ENCODE data around the gene AXIN1. TPM values are rescaled to one million over a fixed set of nuclear protein-coding genes. Genes with fewer than 3 reads are reported as not detected.

The AXIN1 gene
- total RNA-seq, 1 experiment from 2014 or later, result 32.7 TPM

GRCh38 chr16:368388-369158, 16.1 kb upstream of the AXIN1 start:
- BruUV-seq (replicated peaks), result no TSS peak
- H3K27me3 ChIP-seq (replicated peaks; ENCODE audit: insufficient read depth, low read depth, low read length, poor library complexity), result no peaks in the 10 kb centered on the region
- no peak overlapping the region for H3K27ac ChIP-seq (ENCODE audit: low read depth, low read length, poor library complexity, severe bottlenecking)
- TF ChIP-seq CTCF (conservative IDR thresholded peaks at IDR 0.05; ENCODE audit: low read depth, low read length) (no peak), EZH2 (IDR thresholded peaks at IDR 0.05; ENCODE audit: borderline replicate concordance, low read depth, low read length, poor library complexity, severe bottlenecking) (no peak)
- POLR2A ChIA-PET (ENCODE audit: low non-redundant PET), result no interaction called here
- no peaks in the 10 kb centered on the region for H3K4me1 ChIP-seq (ENCODE audit: insufficient read depth, low read length, poor library complexity, severe bottlenecking)
- CTCF ChIA-PET, result interaction anchor here (1.4 kb wide), 1 partner anchor 303 kb away, joined by 3 read pairs; no protein-coding TSS in a partner anchor
- H3K9me3 ChIP-seq (ENCODE audit: low read depth, low read length, poor library complexity, severe bottlenecking), result no peaks in the 10 kb centered on the region
- intact Hi-C loops (cut with micrococcal nuclease; ENCODE audit: unreplicated experiment), result no loop called here
- peaks cover 20% of the 10 kb centered on the region for H3K36me3 ChIP-seq (ENCODE audit: insufficient read depth, low read length, poor library complexity, severe bottlenecking)
- DNase-seq (ENCODE audit: low spot score), result no peak
- no peak overlapping the region for H3K4me3 ChIP-seq (ENCODE audit: low read depth, low read length, poor library complexity, severe bottlenecking)

- H3K9me3 ChIP-seq (ENCODE audit: low read depth, low read length, poor library complexity, severe bottlenecking), result no peaks in the 10 kb centered on the region
- DNase-seq (ENCODE audit: low spot score), result no peak
- H3K4me1 ChIP-seq (ENCODE audit: insufficient read depth, low read length, poor library complexity, severe bottlenecking), result no peaks in the 10 kb centered on the region
- TF ChIP-seq CTCF (conservative IDR thresholded peaks at IDR 0.05; ENCODE audit: low read depth, low read length) (no peak), EZH2 (IDR thresholded peaks at IDR 0.05; ENCODE audit: borderline replicate concordance, low read depth, low read length, poor library complexity, severe bottlenecking) (no peak)
- BruUV-seq (replicated peaks), result TSS peak; percentile 51
- H3K4me3 ChIP-seq (ENCODE audit: low read depth, low read length, poor library complexity, severe bottlenecking), result no peak overlapping the region
- H3K36me3 ChIP-seq (ENCODE audit: insufficient read depth, low read length, poor library complexity, severe bottlenecking), result peaks cover 20% of the 10 kb centered on the region
- no peak overlapping the region for H3K27ac ChIP-seq (ENCODE audit: low read depth, low read length, poor library complexity, severe bottlenecking)
- ChIA-PET CTCF (no interaction called here), POLR2A (ENCODE audit: low non-redundant PET) (no interaction called here)
- intact Hi-C loops (cut with micrococcal nuclease; ENCODE audit: unreplicated experiment), result no loop called here
- H3K27me3 ChIP-seq (replicated peaks; ENCODE audit: insufficient read depth, low read depth, low read length, poor library complexity), result no peaks in the 10 kb centered on the region
Observed at GRCh38 chr16:367333-367903, 14.9 kb upstream of the AXIN1 start.

GRCh38 chr16:366476-366875, 14.0 kb upstream of the AXIN1 start:
- Histone ChIP-seq H3K4me1 (ENCODE audit: insufficient read depth, low read length, poor library complexity, severe bottlenecking) (no peaks in the 10 kb centered on the region), H3K36me3 (ENCODE audit: insufficient read depth, low read length, poor library complexity, severe bottlenecking) (peaks cover 20% of the 10 kb centered on the region), H3K27ac (ENCODE audit: low read depth, low read length, poor library complexity, severe bottlenecking) (no peak overlapping the region), H3K9me3 (ENCODE audit: low read depth, low read length, poor library complexity, severe bottlenecking) (no peaks in the 10 kb centered on the region), H3K27me3 (replicated peaks; ENCODE audit: insufficient read depth, low read depth, low read length, poor library complexity) (no peaks in the 10 kb centered on the region), H3K4me3 (ENCODE audit: low read depth, low read length, poor library complexity, severe bottlenecking) (no peak overlapping the region)
- TF ChIP-seq CTCF (conservative IDR thresholded peaks at IDR 0.05; ENCODE audit: low read depth, low read length) (no peak), EZH2 (IDR thresholded peaks at IDR 0.05; ENCODE audit: borderline replicate concordance, low read depth, low read length, poor library complexity, severe bottlenecking) (no peak)
- intact Hi-C loops (cut with micrococcal nuclease; ENCODE audit: unreplicated experiment), result no loop called here
- POLR2A ChIA-PET (ENCODE audit: low non-redundant PET), result no interaction called here
- CTCF ChIA-PET, result interaction anchor here (1.3 kb wide), 1 partner anchor 301 kb away, joined by 6 read pairs; no protein-coding TSS in a partner anchor
- DNase-seq (ENCODE audit: low spot score), result no peak
- no TSS peak for BruUV-seq (replicated peaks)
